GM23338 (cell line): ENCODE data around the gene REC8. TPM values are rescaled to one million over a fixed set of nuclear protein-coding genes. Genes with fewer than 3 reads are reported as not detected.

Experiments
- ATAC-seq: fragments of 200-7000 bp; cut with Tn5 transposase; 3 replicates; pipeline ENCODE4 v1.9.1; 2020
- DNase-seq: peaks from one replicate; pipeline ENCODE4 v3.0.0-alpha.2; 2015; ENCODE audit warnings: low spot score
- H2AFZ ChIP-seq: fragments of 200-600 bp; sonication (generic); 2 replicates; pipeline ENCODE4 v1.8.0; 2016; ENCODE audit warnings: antibody characterized with exemption, mild to moderate bottlenecking, moderate library complexity
- H3F3A ChIP-seq: fragments of 200-600 bp; sonication (generic); replicated peaks from 2 replicates; pipeline ENCODE4 v1.8.0; 2017; ENCODE audit warnings: antibody characterized with exemption, mixed run types, low read depth
- H3K27ac ChIP-seq: fragments of 200-600 bp; sonication (generic); 2 replicates; pipeline ENCODE4 v1.6.1; 2016; ENCODE audit warnings: low read depth
- H3K27me3 ChIP-seq: fragments of 200-600 bp; sonication (generic); 2 replicates; pipeline ENCODE4 v1.8.0; 2016; ENCODE audit warnings: mild to moderate bottlenecking, mixed run types, moderate library complexity; ENCODE audit not compliant: insufficient read depth
- H3K36me3 ChIP-seq: fragments of 200-600 bp; sonication (generic); 2 replicates; pipeline ENCODE4 v1.8.0; 2016; ENCODE audit warnings: mild to moderate bottlenecking; ENCODE audit not compliant: insufficient read depth
- H3K4me1 ChIP-seq: fragments of 200-600 bp; sonication (generic); 2 replicates; pipeline ENCODE4 v1.8.0; 2016; ENCODE audit warnings: mild to moderate bottlenecking, moderate library complexity; ENCODE audit not compliant: insufficient read depth
- H3K4me2 ChIP-seq: fragments of 200-600 bp; sonication (generic); 2 replicates; pipeline ENCODE4 v1.7.1; 2017; ENCODE audit warnings: mixed run types
- H3K4me3 ChIP-seq: fragments of 200-600 bp; sonication (generic); 2 replicates; pipeline ENCODE4 v1.6.1; 2016; ENCODE audit warnings: mixed run types
- H3K79me2 ChIP-seq: fragments of 200-600 bp; sonication (generic); replicated peaks from 2 replicates; pipeline ENCODE4 v1.8.0; 2017; ENCODE audit warnings: mild to moderate bottlenecking; ENCODE audit not compliant: insufficient read depth
- H3K9me2 ChIP-seq: fragments of 200-600 bp; sonication (generic); 2 replicates; pipeline ENCODE4 v1.8.0; 2017; ENCODE audit not compliant: insufficient read depth
- H4K20me1 ChIP-seq: fragments of 200-600 bp; sonication (generic); replicated peaks from 2 replicates; pipeline ENCODE4 v1.8.0; 2017; ENCODE audit warnings: mild to moderate bottlenecking; ENCODE audit not compliant: insufficient read depth
- H3K27ac Mint-ChIP-seq: 2 replicates; pipeline ENCODE4 v1.8.0; 2020; ENCODE audit warnings: inconsistent platforms, mild to moderate bottlenecking, moderate library complexity, mixed read lengths
- H3K27me3 Mint-ChIP-seq: 3 replicates; pipeline ENCODE4 v1.8.0; 2022; ENCODE audit warnings: low read depth, mild to moderate bottlenecking, moderate library complexity, mixed read lengths, inconsistent platforms; ENCODE audit not compliant: insufficient read depth, poor library complexity
- H3K36me3 Mint-ChIP-seq: 3 replicates; pipeline ENCODE4 v1.8.0; 2021; ENCODE audit warnings: low read depth, mild to moderate bottlenecking, inconsistent platforms, moderate library complexity, mixed read lengths
- H3K4me1 Mint-ChIP-seq: 3 replicates; pipeline ENCODE4 v1.8.0; 2020; ENCODE audit warnings: mild to moderate bottlenecking, inconsistent platforms, mixed read lengths
- H3K4me3 Mint-ChIP-seq: 3 replicates; pipeline ENCODE4 v1.8.0; 2021; ENCODE audit warnings: moderate library complexity, mild to moderate bottlenecking, inconsistent platforms, mixed read lengths
- H3K9me3 Mint-ChIP-seq: 3 replicates; pipeline ENCODE4 v1.8.0; 2020; ENCODE audit warnings: moderate library complexity, mild to moderate bottlenecking, inconsistent platforms, mixed read lengths
- CREB1 ChIP-seq: fragments of 250-450 bp; sonication (Bioruptor Pico); IDR thresholded peaks from 2 replicates; pipeline ENCODE4 v1.5.0; 2020; ENCODE audit warnings: low read depth, mild to moderate bottlenecking, moderate library complexity
- ETS1 ChIP-seq: IDR thresholded peaks from 2 replicates; pipeline ENCODE4 v1.6.1; 2016; ENCODE audit warnings: antibody characterized with exemption
- EZH2 ChIP-seq: fragments of 200-600 bp; sonication (generic); IDR thresholded peaks from one replicate; pipeline ENCODE4 v1.8.0; 2017; ENCODE audit warnings: antibody characterized with exemption, mild to moderate bottlenecking, low read depth; ENCODE audit not compliant: unreplicated experiment
- EZH2phosphoT487 ChIP-seq: fragments of 200-600 bp; sonication (generic); IDR thresholded peaks from one replicate; pipeline ENCODE4 v1.8.1; 2018; ENCODE audit warnings: antibody characterized with exemption; ENCODE audit not compliant: unreplicated experiment
- JUNB ChIP-seq: IDR thresholded peaks from one replicate; pipeline ENCODE4 v1.6.1; 2016; ENCODE audit warnings: antibody characterized with exemption; ENCODE audit not compliant: unreplicated experiment
- NANOG ChIP-seq: IDR thresholded peaks from 2 replicates; pipeline ENCODE4 v1.6.1; 2016; ENCODE audit warnings: antibody characterized with exemption, borderline replicate concordance
- POLR2AphosphoS5 ChIP-seq: IDR thresholded peaks from 2 replicates; pipeline ENCODE4 v1.6.1; 2016; ENCODE audit warnings: antibody characterized with exemption, low read depth
- REST ChIP-seq: IDR thresholded peaks from one replicate; pipeline ENCODE4 v1.6.1; 2018; ENCODE audit warnings: antibody characterized with exemption; ENCODE audit not compliant: unreplicated experiment
- STAT1 ChIP-seq: IDR thresholded peaks from one replicate; pipeline ENCODE4 v1.6.1; 2016; ENCODE audit warnings: antibody characterized with exemption; ENCODE audit not compliant: unreplicated experiment
- ZNF114 ChIP-seq: fragments of 250-450 bp; sonication (Bioruptor Pico); IDR thresholded peaks from 2 replicates; pipeline ENCODE4 v1.5.0; 2020; ENCODE audit warnings: mild to moderate bottlenecking, moderate library complexity
- ZNF331 ChIP-seq: fragments of 250-450 bp; sonication (Bioruptor Pico); IDR thresholded peaks from 2 replicates; pipeline ENCODE4 v1.5.0; 2020; ENCODE audit warnings: low read depth, mild to moderate bottlenecking, moderate library complexity
- polyA plus RNA-seq: library from polyadenylated mRNA; unstranded; fragments of >200 nt; fragmentation: Nextera tagmentation; extraction: Ambion mirVana; gene quantifications from 2 replicates; pipeline ENCODE4 v1.2.1, GENCODE V29; 2016
- total RNA-seq: library from RNA; depleted of rRNA; stranded (reverse); fragments of >200 nt; shearing (Covaris generic); gene quantifications from 2 replicates; pipeline ENCODE4 v1.2.3, GENCODE V29; 2014
- TF ChIP-seq, protein P1 (sequence below), 2 experiments: fragments of 200-600 bp in 1 of 2; sonication (generic) in 1 of 2; conservative IDR thresholded peaks; 2 replicates each; pipeline versions ENCODE4 v1.5.1 to v1.6.1; 2016 to 2017; ENCODE audit warnings: antibody characterized with exemption in 2 of 2, low read depth in 2 of 2, mild to moderate bottlenecking in 2 of 2, moderate library complexity in 1 of 2

The REC8 gene
- total and polyA plus RNA-seq, 2 experiments from 2014 or later = 25.7 to 36.8 TPM

GRCh38 chr14:24165785-24166184 is 6.1 kb upstream of the REC8 start (continued):
- TF ChIP-seq, protein P1, sequence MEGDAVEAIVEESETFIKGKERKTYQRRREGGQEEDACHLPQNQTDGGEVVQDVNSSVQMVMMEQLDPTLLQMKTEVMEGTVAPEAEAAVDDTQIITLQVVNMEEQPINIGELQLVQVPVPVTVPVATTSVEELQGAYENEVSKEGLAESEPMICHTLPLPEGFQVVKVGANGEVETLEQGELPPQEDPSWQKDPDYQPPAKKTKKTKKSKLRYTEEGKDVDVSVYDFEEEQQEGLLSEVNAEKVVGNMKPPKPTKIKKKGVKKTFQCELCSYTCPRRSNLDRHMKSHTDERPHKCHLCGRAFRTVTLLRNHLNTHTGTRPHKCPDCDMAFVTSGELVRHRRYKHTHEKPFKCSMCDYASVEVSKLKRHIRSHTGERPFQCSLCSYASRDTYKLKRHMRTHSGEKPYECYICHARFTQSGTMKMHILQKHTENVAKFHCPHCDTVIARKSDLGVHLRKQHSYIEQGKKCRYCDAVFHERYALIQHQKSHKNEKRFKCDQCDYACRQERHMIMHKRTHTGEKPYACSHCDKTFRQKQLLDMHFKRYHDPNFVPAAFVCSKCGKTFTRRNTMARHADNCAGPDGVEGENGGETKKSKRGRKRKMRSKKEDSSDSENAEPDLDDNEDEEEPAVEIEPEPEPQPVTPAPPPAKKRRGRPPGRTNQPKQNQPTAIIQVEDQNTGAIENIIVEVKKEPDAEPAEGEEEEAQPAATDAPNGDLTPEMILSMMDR (conservative IDR thresholded peaks at IDR 0.05; ENCODE audit: low read depth in 2 of 2) = no peak
- no peak for TF ChIP-seq STAT1
- no peak for TF ChIP-seq REST
- no peak for TF ChIP-seq ZNF331 (CRISPR knock-in tag)
- no peak for TF ChIP-seq EZH2
- no peak for TF ChIP-seq JUNB
- no peak for TF ChIP-seq CREB1
- no peak for TF ChIP-seq EZH2phosphoT487
- TF ChIP-seq NANOG = no peak
- no peak for TF ChIP-seq POLR2AphosphoS5
- TF ChIP-seq ETS1 = no peak

- Histone ChIP-seq H3K36me3 (no peaks in the 10 kb centered on the region), H2AFZ (no peak overlapping the region), H4K20me1 (no peaks in the 10 kb centered on the region), H3K79me2 (no peaks in the 10 kb centered on the region), H3K27ac (no peak overlapping the region), H3K27me3 (no peaks in the 10 kb centered on the region), H3K4me2 (no peak overlapping the region), H3F3A (peaks cover 6% of the 10 kb centered on the region; the same call in 1 of the 2 replicates), H3K4me3 (no peak overlapping the region), H3K9me2 (no peaks in the 10 kb centered on the region), H3K4me1 (0 out of 2 replicates have a peak, but pooled peaks cover 2% of the 10 kb centered on the region)
- TF ChIP-seq, protein P1 (conservative IDR thresholded peaks at IDR 0.05; ENCODE audit: low read depth in 2 of 2) = no peak
- no peak for TF ChIP-seq CREB1
- TF ChIP-seq ZNF114 (CRISPR knock-in tag) = no peak
- no peak for TF ChIP-seq STAT1
- ATAC-seq (no peak), DNase-seq (no peak)
- H3K4me1 Mint-ChIP-seq = peaks cover 2% of the 10 kb centered on the region; the same call in 1 of the 3 replicates
- no peaks in the 10 kb centered on the region for H3K9me3 Mint-ChIP-seq
- H3K36me3 Mint-ChIP-seq = peaks cover 22% of the 10 kb centered on the region; the same call in 2 of the 3 replicates
- H3K4me3 Mint-ChIP-seq = no peak overlapping the region
- H3K27me3 Mint-ChIP-seq = peaks cover 12% of the 10 kb centered on the region
- H3K27ac Mint-ChIP-seq = no peak overlapping the region
Observed at GRCh38 chr14:24167469-24168114, 4.3 kb upstream of the REC8 start.
